ENCODE results near the gene EXOC3L1.

EXOC3L1 gene

GRCh38 chr16:67180166-67180565, 9.8 kb downstream of the EXOC3L1 start:
- DNase-seq (ENCODE audit: low read depth, low spot score) = no peak

DNA sequence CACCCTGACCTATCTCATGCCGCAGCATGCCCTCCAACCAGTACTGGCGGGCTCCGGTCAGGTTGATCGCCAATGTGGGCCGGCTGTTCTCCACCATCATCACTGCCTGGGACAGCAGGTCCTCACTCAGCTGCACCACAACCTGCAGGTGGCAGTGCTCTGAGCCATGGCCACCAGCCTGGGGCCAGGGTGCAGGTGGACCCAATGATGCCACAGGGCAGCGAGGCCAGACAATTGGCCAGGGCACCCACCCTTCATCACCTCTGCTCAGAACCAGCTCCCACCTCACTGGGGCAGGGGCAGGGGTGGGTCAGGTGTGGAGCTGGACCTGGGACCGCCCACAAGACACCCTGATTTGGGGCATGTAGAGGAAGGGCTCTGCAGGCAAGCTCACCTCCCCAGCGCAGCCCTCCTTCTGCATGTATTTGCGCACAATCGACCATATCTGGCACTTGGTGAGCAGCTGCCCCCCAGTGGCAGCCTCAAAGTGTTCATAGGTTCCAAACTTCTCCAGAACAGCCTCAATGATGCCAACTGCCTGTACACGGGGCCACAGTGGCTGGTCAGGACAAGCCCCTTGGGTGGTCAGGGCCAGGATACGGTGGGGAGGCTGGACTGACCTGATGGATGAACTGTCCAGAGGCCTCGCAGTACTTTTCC, 10.4 kb downstream of the EXOC3L1 start:
- no peak for DNase-seq (ENCODE audit: low read depth, low spot score)

GRCh38 chr16:67177743-67178699, 11.9 kb downstream of the EXOC3L1 start:
- no peak for DNase-seq (ENCODE audit: low read depth, low spot score)

- DNase-seq (ENCODE audit: low read depth, low spot score) = no peak
Measured at GRCh38 chr16:67176662-67177061, 13.3 kb downstream of the EXOC3L1 start.

DNA sequence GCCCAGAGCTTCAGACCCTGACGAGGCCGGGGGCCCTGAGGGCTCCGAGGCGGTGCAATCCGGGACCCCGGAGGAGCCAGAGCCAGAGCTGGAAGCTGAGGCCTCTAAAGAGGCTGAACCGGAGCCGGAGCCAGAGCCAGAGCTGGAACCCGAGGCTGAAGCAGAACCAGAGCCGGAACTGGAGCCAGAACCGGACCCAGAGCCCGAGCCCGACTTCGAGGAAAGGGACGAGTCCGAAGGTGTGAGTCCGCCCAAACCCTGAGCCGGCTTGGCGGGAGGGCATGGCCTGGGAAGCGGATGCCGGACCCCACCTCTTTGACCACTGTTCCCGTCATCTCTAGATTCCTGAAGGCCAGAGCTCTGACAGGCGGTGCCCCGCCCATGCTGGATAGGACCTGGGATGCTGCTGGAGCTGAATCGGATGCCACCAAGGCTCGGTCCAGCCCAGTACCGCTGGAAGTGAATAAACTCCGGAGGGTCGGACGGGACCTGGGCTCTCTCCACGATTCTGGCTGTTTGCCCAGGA, 15.2 kb downstream of the EXOC3L1 start:
- DNase-seq (ENCODE audit: low read depth, low spot score) = no peak

- no peak for DNase-seq (ENCODE audit: low read depth, low spot score)
Measured at GRCh38 chr16:67173808-67174705, 15.9 kb downstream of the EXOC3L1 start.

GRCh38 chr16:67173323-67173722, 16.6 kb downstream of the EXOC3L1 start:
- DNase-seq (ENCODE audit: low read depth, low spot score) = no peak

DNA sequence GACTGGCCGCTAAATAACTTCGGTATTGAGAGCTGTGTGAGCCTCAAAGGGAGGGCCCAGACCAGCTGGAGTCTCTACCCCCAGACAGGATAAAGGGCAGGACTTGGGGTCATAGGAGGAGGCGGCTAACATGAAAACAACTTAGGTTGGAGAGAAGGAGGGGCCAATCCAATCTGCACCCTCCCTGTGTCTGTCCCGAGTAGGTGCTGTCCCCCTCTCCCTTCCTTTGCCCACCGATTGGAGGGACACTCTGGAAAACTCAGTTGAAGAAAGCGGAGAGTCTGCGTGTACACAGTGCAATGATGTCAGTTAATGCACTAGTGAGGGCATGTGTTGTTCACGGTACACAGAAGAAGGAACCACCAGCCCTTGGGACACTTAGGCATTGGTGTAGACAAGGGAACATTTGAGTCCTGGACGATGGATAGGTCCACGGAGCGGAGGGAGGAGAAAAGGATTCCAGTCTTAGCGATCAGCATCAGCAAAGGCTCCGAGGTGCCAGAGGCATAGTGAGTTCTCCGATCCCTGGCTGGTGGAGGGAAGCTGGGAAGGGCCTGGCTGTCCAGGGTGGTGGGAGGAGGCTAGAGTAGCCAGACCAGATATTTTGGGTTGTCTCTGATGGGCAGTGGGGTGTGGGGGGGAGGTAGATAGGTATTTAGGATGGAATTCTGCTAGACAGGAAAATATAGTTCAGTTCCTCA, 18.8 kb downstream of the EXOC3L1 start:
- DNase-seq (ENCODE audit: low read depth, low spot score) = no peak

GRCh38 chr16:67170168-67170948, 19.6 kb downstream of the EXOC3L1 start, which contains the start of gene NOL3:
Gene NOL3, plus strand, starts transcription at chr16:67170538.
- DNase-seq (ENCODE audit: low read depth, low spot score) = no peak

- no peak for DNase-seq (ENCODE audit: low read depth, low spot score)
Measured at GRCh38 chr16:67169642-67170167, 20.2 kb downstream of the EXOC3L1 start.

DNA sequence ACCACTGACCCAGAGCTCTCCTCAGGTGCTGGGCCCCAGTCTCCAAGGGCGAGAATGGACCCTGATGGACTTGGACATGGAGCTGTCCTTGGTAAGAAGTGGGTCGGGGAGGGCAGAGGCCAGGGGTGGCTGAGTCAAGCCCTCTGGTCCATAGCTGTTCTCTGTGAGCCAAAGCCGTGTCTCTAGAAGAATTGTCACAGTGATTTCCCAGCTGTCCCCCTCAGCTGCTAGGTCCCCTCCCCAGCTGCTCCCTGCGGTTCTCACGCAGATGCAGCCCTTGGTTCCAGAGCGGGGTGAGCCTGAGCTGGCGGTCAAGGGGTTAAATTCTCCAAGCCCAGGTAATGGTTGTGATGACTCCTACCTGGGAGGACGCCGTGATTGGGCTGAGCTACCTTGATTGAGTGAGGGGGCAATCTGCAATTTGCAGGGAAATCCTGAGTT, 20.9 kb downstream of the EXOC3L1 start:
- DNase-seq (ENCODE audit: low read depth, low spot score) = no peak

GRCh38 chr16:67167588-67167987, 22.3 kb downstream of the EXOC3L1 start:
- no peak for DNase-seq (ENCODE audit: low read depth, low spot score)

- DNase-seq (ENCODE audit: low read depth, low spot score) = no peak
Measured at GRCh38 chr16:67166598-67167168, 23.3 kb downstream of the EXOC3L1 start.

GRCh38 chr16:67166110-67166547, 23.8 kb downstream of the EXOC3L1 start:
- DNase-seq (ENCODE audit: low read depth, low spot score) = no peak

- no peak for DNase-seq (ENCODE audit: low read depth, low spot score)
Measured at GRCh38 chr16:67165121-67166078, 24.5 kb downstream of the EXOC3L1 start.

- no peak for DNase-seq (ENCODE audit: low read depth, low spot score)
Measured at GRCh38 chr16:67164599-67165061, 25.3 kb downstream of the EXOC3L1 start, which contains the start of gene HSF4. Gene HSF4, plus strand, starts transcription at chr16:67164745. Its CDS starts 67 bp downstream, at chr16:67164812.

- no peak for DNase-seq (ENCODE audit: low read depth, low spot score)
Measured at GRCh38 chr16:67163999-67164558, 25.9 kb downstream of the EXOC3L1 start.
